Vagina (tissue), 2 donors: ENCODE data around the gene STXBP1. TPM values are rescaled to one million over a fixed set of nuclear protein-coding genes. Genes with fewer than 3 reads are reported as not detected.
A peak's percentile ranks its signal among the peaks of the same experiment; 100 is the strongest.

Source experiments
- DNase-seq, 2 donors: peaks; one replicate each; pipeline ENCODE4 v3.0.0-alpha.2; 2017; ENCODE audit errors: extremely low spot score in 2 of 2
- H3K27ac ChIP-seq: fragments of 200-600 bp; sonication (generic); one replicate; pipeline ENCODE4 v1.5.1; 2019
- H3K27me3 ChIP-seq: fragments of 200-600 bp; sonication (generic); one replicate; pipeline ENCODE4 v1.5.1; 2019
- H3K36me3 ChIP-seq, 2 donors: fragments of 200-600 bp; sonication (generic); one replicate each; pipeline ENCODE4 v1.5.1; 2017 to 2019
- H3K4me1 ChIP-seq: fragments of 200-600 bp; sonication (generic); one replicate; pipeline ENCODE4 v1.5.1; 2019
- H3K4me3 ChIP-seq, 2 donors: fragments of 200-600 bp; sonication (generic); 1 replicate in 1 of 2; 2 replicates in 1 of 2; pipeline ENCODE4 v1.5.1; 2016 to 2019
- H3K9me3 ChIP-seq: fragments of 200-600 bp; sonication (generic); one replicate; pipeline ENCODE4 v1.5.1; 2019
- POLR2A ChIP-seq, 2 donors: fragments of 450-650 bp; IDR thresholded peaks; one replicate each; pipeline ENCODE4 v1.6.1; 2017; ENCODE audit warnings: antibody characterized with exemption in 2 of 2, mild to moderate bottlenecking in 2 of 2, moderate library complexity in 2 of 2
- POLR2AphosphoS5 ChIP-seq, 2 donors: sonication (generic); formaldehyde crosslinking; IDR thresholded peaks; one replicate each; pipeline ENCODE4 v1.9.0; 2017; ENCODE audit warnings: antibody characterized with exemption in 2 of 2, mild to moderate bottlenecking in 2 of 2, low read depth in 1 of 2; ENCODE audit not compliant: insufficient read depth in 1 of 2
- intact Hi-C: fragments of 100-400 bp; cut with DNase I; formaldehyde crosslinking; loops from one replicate; pipeline ENCODE4 v1.15.1; 2023
- total RNA-seq: library from RNA; depleted of rRNA; stranded (reverse); fragments of >200 nt; gene quantifications from one replicate; pipeline ENCODE4 v1.2.3, GENCODE V29; 2016
- TF ChIP-seq, protein P1 (sequence below), 3 experiments: fragments of 450-650 bp in 2 of 3; fragments of 200-600 bp in 1 of 3; sonication (generic) in 1 of 3; IDR thresholded peaks; one replicate each; pipeline ENCODE4 v1.5.1; 2017 to 2019; ENCODE audit warnings: antibody characterized with exemption in 3 of 3, mild to moderate bottlenecking in 2 of 3, moderate library complexity in 2 of 3

The STXBP1 gene
- total RNA-seq, 1 donor from 2014 or later = 56.2 TPM

DNA sequence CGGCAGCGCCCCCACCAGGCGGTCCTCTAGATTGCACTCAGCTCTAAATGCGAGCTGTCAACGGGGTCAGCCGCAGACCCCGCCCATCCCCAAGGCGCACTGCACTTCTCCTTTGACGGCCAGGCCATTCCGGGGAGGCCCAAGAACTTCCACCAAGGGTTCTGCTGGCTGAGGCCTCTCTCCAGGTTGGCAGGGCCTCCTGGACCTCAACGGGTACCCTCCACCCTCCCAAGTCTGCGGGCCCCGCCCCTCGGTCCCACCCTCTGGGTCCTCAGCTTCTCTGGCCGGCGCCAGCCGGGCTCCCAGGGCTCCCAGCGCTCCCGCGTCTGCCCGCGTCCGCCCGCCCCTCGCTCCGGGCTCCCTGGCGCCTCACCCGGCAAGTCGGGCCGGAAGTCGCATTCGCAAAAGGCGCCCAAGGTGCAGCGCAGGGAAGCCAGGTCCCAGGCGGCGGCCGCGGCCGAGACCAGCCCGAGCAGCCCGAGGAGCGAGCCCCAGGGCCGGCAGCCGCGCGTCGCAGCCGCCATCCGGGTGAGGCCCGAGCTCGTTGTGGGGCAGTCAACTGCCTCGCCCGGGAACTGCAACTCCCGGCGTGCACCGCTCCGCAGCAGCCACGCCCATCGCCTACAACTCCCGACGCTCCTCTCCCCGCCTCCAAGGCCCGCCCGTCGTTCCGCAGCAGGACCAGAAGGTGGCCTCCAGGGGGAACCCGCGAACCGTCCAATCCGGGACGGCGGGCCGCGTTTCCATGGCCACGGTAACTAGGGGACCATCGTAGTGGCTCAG, 122.9 kb downstream of the STXBP1 start, which contains the start of gene TOR2A:
TOR2A (minus strand) TSS at position 548 of the 783 bp plus-strand sequence; CDS start at position 524, 24 bp downstream.
- peak within 1 kb of the TSS; percentile 66 to 79 for H3K4me3 ChIP-seq
- H3K9me3 ChIP-seq = no peaks in the 10 kb centered on the region
- no peaks in the 10 kb centered on the region for H3K27me3 ChIP-seq
- H3K27ac ChIP-seq = peak within 1 kb of the TSS; percentile 93
- intact Hi-C loops = loop anchor here (2.0 to 10.0 kb wide), 4 partner anchors 50 to 230 kb away; no protein-coding TSS in a partner anchor
- peak in 1 of 2 donors; percentile 97 for DNase-seq
- peaks cover 0 to 12% of the 10 kb centered on the region in 2 donors for H3K36me3 ChIP-seq
- TF ChIP-seq POLR2A (IDR thresholded peaks at IDR 0.05) (peak in 1 of 2 donors; percentile 90), POLR2AphosphoS5 (IDR thresholded peaks at IDR 0.05; ENCODE audit: insufficient read depth in 1 of 2, low read depth in 1 of 2) (peak; percentile 64 to 82)
- TF ChIP-seq, protein P1, sequence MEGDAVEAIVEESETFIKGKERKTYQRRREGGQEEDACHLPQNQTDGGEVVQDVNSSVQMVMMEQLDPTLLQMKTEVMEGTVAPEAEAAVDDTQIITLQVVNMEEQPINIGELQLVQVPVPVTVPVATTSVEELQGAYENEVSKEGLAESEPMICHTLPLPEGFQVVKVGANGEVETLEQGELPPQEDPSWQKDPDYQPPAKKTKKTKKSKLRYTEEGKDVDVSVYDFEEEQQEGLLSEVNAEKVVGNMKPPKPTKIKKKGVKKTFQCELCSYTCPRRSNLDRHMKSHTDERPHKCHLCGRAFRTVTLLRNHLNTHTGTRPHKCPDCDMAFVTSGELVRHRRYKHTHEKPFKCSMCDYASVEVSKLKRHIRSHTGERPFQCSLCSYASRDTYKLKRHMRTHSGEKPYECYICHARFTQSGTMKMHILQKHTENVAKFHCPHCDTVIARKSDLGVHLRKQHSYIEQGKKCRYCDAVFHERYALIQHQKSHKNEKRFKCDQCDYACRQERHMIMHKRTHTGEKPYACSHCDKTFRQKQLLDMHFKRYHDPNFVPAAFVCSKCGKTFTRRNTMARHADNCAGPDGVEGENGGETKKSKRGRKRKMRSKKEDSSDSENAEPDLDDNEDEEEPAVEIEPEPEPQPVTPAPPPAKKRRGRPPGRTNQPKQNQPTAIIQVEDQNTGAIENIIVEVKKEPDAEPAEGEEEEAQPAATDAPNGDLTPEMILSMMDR (IDR thresholded peaks at IDR 0.05) = peak; percentile 88 to 98 (median 98)
- peaks cover 23% of the 10 kb centered on the region for H3K4me1 ChIP-seq

DNA sequence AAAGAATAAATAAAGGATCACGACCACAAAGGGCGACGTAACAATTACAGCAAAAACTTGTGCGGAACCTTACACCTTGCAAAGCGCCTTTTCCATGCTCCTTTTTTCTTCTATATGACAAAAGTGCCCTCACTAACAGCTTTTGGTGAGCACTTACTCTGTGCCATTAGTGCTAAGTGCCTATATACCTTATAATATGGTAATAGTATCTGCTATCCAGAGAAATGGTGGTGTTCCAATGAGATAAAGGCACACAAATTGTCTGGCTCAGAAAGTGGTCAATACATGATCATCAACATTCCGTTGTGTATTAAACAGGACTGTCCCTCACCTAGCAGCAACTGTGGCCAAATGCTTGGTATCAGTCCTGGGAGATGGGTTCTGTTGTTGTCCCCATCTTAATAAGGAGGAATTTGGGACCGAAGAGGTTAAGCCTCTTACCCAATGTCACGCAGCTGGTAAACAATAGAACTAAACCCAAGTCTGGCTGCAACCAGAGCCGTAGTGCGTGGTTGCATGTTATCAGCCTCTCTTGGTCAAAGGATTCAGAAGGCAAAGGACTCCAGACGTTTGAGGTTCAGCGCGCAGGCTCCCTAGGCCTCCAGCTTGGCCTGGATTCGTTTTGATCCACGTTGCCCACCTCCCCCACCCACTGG, 123.6 kb downstream of the STXBP1 start:
- Histone ChIP-seq H3K9me3 (no peaks in the 10 kb centered on the region), H3K27me3 (no peaks in the 10 kb centered on the region), H3K36me3 (peaks cover 0 to 12% of the 10 kb centered on the region in 2 donors), H3K4me1 (peaks cover 28% of the 10 kb centered on the region), H3K27ac (peak overlapping the region; percentile 93), H3K4me3 (no peak overlapping the region)
- DNase-seq = no peak
- TF ChIP-seq, protein P1 (IDR thresholded peaks at IDR 0.05) = no peak
- TF ChIP-seq POLR2A (IDR thresholded peaks at IDR 0.05) (no peak), POLR2AphosphoS5 (IDR thresholded peaks at IDR 0.05; ENCODE audit: insufficient read depth in 1 of 2, low read depth in 1 of 2) (no peak)
- intact Hi-C loops = loop anchor here (2.0 to 10.0 kb wide), 3 partner anchors 49 to 231 kb away; no protein-coding TSS in a partner anchor

DNA sequence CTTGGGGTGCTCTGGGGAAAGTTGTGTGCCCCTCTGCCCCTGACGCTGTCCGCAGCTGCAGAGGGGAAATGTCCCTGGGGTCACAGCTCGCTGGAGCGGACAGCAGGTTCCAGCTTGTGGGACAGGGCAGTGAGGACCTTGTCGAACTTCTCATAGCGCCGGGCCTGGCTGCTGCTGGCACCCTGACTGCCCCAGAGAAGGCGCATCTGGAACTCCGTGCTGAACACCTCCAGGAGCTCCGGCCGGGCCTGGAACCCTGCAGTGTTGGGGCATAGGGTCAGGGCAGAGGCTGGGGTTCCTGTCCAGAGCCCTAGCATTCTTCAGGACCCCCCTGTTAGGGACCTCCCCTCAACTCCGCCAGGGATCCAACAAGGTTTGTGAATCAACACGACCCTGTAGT, 126.6 kb downstream of the STXBP1 start:
- Histone ChIP-seq H3K36me3 (no peaks in the 10 kb centered on the region), H3K4me3 (no peak overlapping the region), H3K4me1 (peaks cover 32% of the 10 kb centered on the region), H3K9me3 (no peaks in the 10 kb centered on the region), H3K27ac (no peak overlapping the region), H3K27me3 (no peaks in the 10 kb centered on the region)
- TF ChIP-seq POLR2A (IDR thresholded peaks at IDR 0.05) (no peak), POLR2AphosphoS5 (IDR thresholded peaks at IDR 0.05; ENCODE audit: insufficient read depth in 1 of 2, low read depth in 1 of 2) (no peak)
- TF ChIP-seq, protein P1 (IDR thresholded peaks at IDR 0.05) = no peak
- intact Hi-C loops = loop anchor here (2.0 to 10.0 kb wide), 3 partner anchors 134 to 234 kb away; no protein-coding TSS in a partner anchor
- no peak for DNase-seq

DNA sequence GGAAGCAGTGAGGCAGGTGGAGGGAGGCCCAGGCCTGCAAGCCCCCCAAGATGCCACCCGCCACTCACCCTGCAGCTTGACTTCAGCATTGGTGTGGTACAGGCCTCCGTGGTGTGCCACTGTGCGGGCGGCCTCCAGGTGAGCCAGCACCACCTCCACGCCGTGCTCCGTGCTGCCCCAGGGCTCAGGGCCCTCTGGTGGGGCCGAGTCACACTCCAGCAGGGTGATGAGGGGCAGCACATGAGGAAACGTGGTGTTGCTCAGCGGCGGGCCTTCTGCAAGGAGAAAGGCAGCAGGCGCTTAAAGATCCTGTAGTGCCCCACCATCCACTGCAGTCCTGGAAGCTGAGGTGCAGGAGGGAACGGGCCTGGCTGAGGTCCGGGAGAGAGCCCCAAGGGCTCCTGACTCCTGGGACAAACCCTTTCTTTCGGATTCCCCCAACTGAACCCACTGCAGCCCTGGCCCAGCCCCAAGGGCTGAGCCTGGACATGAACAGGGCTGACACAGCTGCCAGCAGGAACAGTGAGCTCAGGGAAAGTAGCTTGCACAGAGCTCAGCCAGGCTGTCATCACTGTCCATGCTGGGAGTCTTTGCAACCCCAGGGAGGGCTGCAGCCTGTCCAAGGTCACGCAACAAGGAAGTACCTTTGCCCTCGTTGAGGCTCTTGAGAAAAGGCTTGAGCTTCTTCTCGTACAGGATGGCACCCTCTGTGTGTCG, 127.7 kb downstream of the STXBP1 start:
- H3K36me3 ChIP-seq = no peaks in the 10 kb centered on the region
- H3K27me3 ChIP-seq = no peaks in the 10 kb centered on the region
- DNase-seq = peak in 1 of 2 donors; percentile 93
- peak overlapping the region; percentile 88 for H3K27ac ChIP-seq
- TF ChIP-seq POLR2AphosphoS5 (IDR thresholded peaks at IDR 0.05; ENCODE audit: insufficient read depth in 1 of 2, low read depth in 1 of 2) (no peak), POLR2A (IDR thresholded peaks at IDR 0.05) (no peak)
- TF ChIP-seq, protein P1 (IDR thresholded peaks at IDR 0.05) = no peak
- H3K9me3 ChIP-seq = no peaks in the 10 kb centered on the region
- intact Hi-C loops = loop anchor here (2.0 to 10.0 kb wide), 3 partner anchors 133 to 235 kb away; no protein-coding TSS in a partner anchor
- H3K4me3 ChIP-seq = no peak overlapping the region
- H3K4me1 ChIP-seq = peaks cover 23% of the 10 kb centered on the region
